ENCODE measurements around the gene SLC39A7.
A peak's percentile ranks its signal among the peaks of the same experiment; 100 is the strongest.

The SLC39A7 gene

GRCh38 chr6:33208091-33208967, 7.7 kb downstream of the SLC39A7 start, which contains the start of gene RING1:
Gene RING1 (plus strand): TSS chr6:33208500. CDS start chr6:33208823, 323 bp downstream.
- Histone ChIP-seq H3K27me3 (ENCODE audit: control insufficient read depth in 1 of 2, insufficient read depth in 2 of 2, low read length in 2 of 2) (no peaks in the 10 kb centered on the region), H3K36me3 (ENCODE audit: control insufficient read depth in 2 of 2, insufficient read depth in 2 of 2, low read length in 2 of 2) (peaks cover 16 to 18% of the 10 kb centered on the region in 2 donors), H3K4me3 (ENCODE audit: low read length in 2 of 2) (peak within 1 kb of the TSS; percentile 89 to 90), H3K4me1 (ENCODE audit: control insufficient read depth, insufficient read depth, low read length) (peaks cover 51% of the 10 kb centered on the region), H3K27ac (ENCODE audit: low read length) (peak within 1 kb of the TSS; percentile 92), H3K9ac (ENCODE audit: low read length in 2 of 2) (peak within 1 kb of the TSS; percentile 98 to 99), H3K9me3 (ENCODE audit: control insufficient read depth in 2 of 2, low read length in 2 of 2) (no peaks in the 10 kb centered on the region)

GRCh38 chr6:33209856-33210255, 9.2 kb downstream of the SLC39A7 start:
- Histone ChIP-seq H3K36me3 (ENCODE audit: control insufficient read depth in 2 of 2, insufficient read depth in 2 of 2, low read length in 2 of 2) (peaks cover 12 to 15% of the 10 kb centered on the region in 2 donors), H3K9ac (ENCODE audit: low read length in 2 of 2) (no peak overlapping the region), H3K27me3 (ENCODE audit: control insufficient read depth in 1 of 2, insufficient read depth in 2 of 2, low read length in 2 of 2) (no peaks in the 10 kb centered on the region), H3K4me1 (ENCODE audit: control insufficient read depth, insufficient read depth, low read length) (peaks cover 45% of the 10 kb centered on the region), H3K27ac (ENCODE audit: low read length) (no peak overlapping the region), H3K4me3 (ENCODE audit: low read length in 2 of 2) (no peak overlapping the region), H3K9me3 (ENCODE audit: control insufficient read depth in 2 of 2, low read length in 2 of 2) (no peaks in the 10 kb centered on the region)

- H3K9me3 ChIP-seq (ENCODE audit: control insufficient read depth in 2 of 2, low read length in 2 of 2) = no peaks in the 10 kb centered on the region
- H3K36me3 ChIP-seq (ENCODE audit: control insufficient read depth in 2 of 2, insufficient read depth in 2 of 2, low read length in 2 of 2) = peaks cover 12 to 15% of the 10 kb centered on the region in 2 donors
- H3K4me3 ChIP-seq (ENCODE audit: low read length in 2 of 2) = no peak overlapping the region
- peaks cover 38% of the 10 kb centered on the region for H3K4me1 ChIP-seq (ENCODE audit: control insufficient read depth, insufficient read depth, low read length)
- H3K27me3 ChIP-seq (ENCODE audit: control insufficient read depth in 1 of 2, insufficient read depth in 2 of 2, low read length in 2 of 2) = no peaks in the 10 kb centered on the region
- no peak overlapping the region for H3K9ac ChIP-seq (ENCODE audit: low read length in 2 of 2)
- H3K27ac ChIP-seq (ENCODE audit: low read length) = no peak overlapping the region
Observed at GRCh38 chr6:33211136-33211535, 10.5 kb downstream of the SLC39A7 start.

- H3K36me3 ChIP-seq (ENCODE audit: control insufficient read depth in 2 of 2, insufficient read depth in 2 of 2, low read length in 2 of 2) = peaks cover 12 to 15% of the 10 kb centered on the region in 2 donors
- H3K9ac ChIP-seq (ENCODE audit: low read length in 2 of 2) = no peak overlapping the region
- no peak overlapping the region for H3K27ac ChIP-seq (ENCODE audit: low read length)
- H3K9me3 ChIP-seq (ENCODE audit: control insufficient read depth in 2 of 2, low read length in 2 of 2) = no peaks in the 10 kb centered on the region
- no peaks in the 10 kb centered on the region for H3K27me3 ChIP-seq (ENCODE audit: control insufficient read depth in 1 of 2, insufficient read depth in 2 of 2, low read length in 2 of 2)
- no peak overlapping the region for H3K4me3 ChIP-seq (ENCODE audit: low read length in 2 of 2)
- H3K4me1 ChIP-seq (ENCODE audit: control insufficient read depth, insufficient read depth, low read length) = peaks cover 36% of the 10 kb centered on the region
Observed at GRCh38 chr6:33211666-33212422, 11.2 kb downstream of the SLC39A7 start.

- no peak overlapping the region for H3K27ac ChIP-seq (ENCODE audit: low read length)
Observed at GRCh38 chr6:33212857-33213165, 12.1 kb downstream of the SLC39A7 start.

GRCh38 chr6:33213166-33213988, 12.7 kb downstream of the SLC39A7 start:
- Histone ChIP-seq H3K4me1 (ENCODE audit: control insufficient read depth, insufficient read depth, low read length) (peaks cover 28% of the 10 kb centered on the region), H3K9me3 (ENCODE audit: control insufficient read depth in 2 of 2, low read length in 2 of 2) (no peaks in the 10 kb centered on the region), H3K27ac (ENCODE audit: low read length) (no peak overlapping the region), H3K36me3 (ENCODE audit: control insufficient read depth in 2 of 2, insufficient read depth in 2 of 2, low read length in 2 of 2) (peaks cover 12 to 15% of the 10 kb centered on the region in 2 donors), H3K4me3 (ENCODE audit: low read length in 2 of 2) (peak overlapping the region; percentile 73 to 77), H3K9ac (ENCODE audit: low read length in 2 of 2) (peak overlapping the region; percentile 57 to 66), H3K27me3 (ENCODE audit: control insufficient read depth in 1 of 2, insufficient read depth in 2 of 2, low read length in 2 of 2) (no peaks in the 10 kb centered on the region)

More at GRCh38 chr6:33212857-33213165, 12.1 kb downstream of the SLC39A7 start:
- Histone ChIP-seq H3K9me3 (ENCODE audit: control insufficient read depth in 2 of 2, low read length in 2 of 2) (no peaks in the 10 kb centered on the region), H3K27me3 (ENCODE audit: control insufficient read depth in 1 of 2, insufficient read depth in 2 of 2, low read length in 2 of 2) (no peaks in the 10 kb centered on the region), H3K36me3 (ENCODE audit: control insufficient read depth in 2 of 2, insufficient read depth in 2 of 2, low read length in 2 of 2) (peaks cover 12 to 15% of the 10 kb centered on the region in 2 donors), H3K4me3 (ENCODE audit: low read length in 2 of 2) (peak overlapping the region; percentile 73 to 77), H3K9ac (ENCODE audit: low read length in 2 of 2) (peak overlapping the region; percentile 57 to 66), H3K4me1 (ENCODE audit: control insufficient read depth, insufficient read depth, low read length) (peaks cover 30% of the 10 kb centered on the region)

GRCh38 chr6:33213989-33214335, 13.3 kb downstream of the SLC39A7 start:
- Histone ChIP-seq H3K9ac (ENCODE audit: low read length in 2 of 2) (peak overlapping the region; percentile 57 to 66), H3K27ac (ENCODE audit: low read length) (no peak overlapping the region), H3K27me3 (ENCODE audit: control insufficient read depth in 1 of 2, insufficient read depth in 2 of 2, low read length in 2 of 2) (peaks cover 0 to under 1% of the 10 kb centered on the region in 2 donors), H3K36me3 (ENCODE audit: control insufficient read depth in 2 of 2, insufficient read depth in 2 of 2, low read length in 2 of 2) (peaks cover 12 to 15% of the 10 kb centered on the region in 2 donors), H3K4me1 (ENCODE audit: control insufficient read depth, insufficient read depth, low read length) (peaks cover 25% of the 10 kb centered on the region), H3K9me3 (ENCODE audit: control insufficient read depth in 2 of 2, low read length in 2 of 2) (no peaks in the 10 kb centered on the region), H3K4me3 (ENCODE audit: low read length in 2 of 2) (peak overlapping the region; percentile 73 to 77)

GRCh38 chr6:33215271-33216116, 14.8 kb downstream of the SLC39A7 start:
- no peak overlapping the region for H3K4me3 ChIP-seq (ENCODE audit: low read length in 2 of 2)
- peaks cover 0 to 2% of the 10 kb centered on the region in 2 donors for H3K27me3 ChIP-seq (ENCODE audit: control insufficient read depth in 1 of 2, insufficient read depth in 2 of 2, low read length in 2 of 2)
- no peak overlapping the region for H3K27ac ChIP-seq (ENCODE audit: low read length)
- peaks cover 4 to 5% of the 10 kb centered on the region in 2 donors for H3K36me3 ChIP-seq (ENCODE audit: control insufficient read depth in 2 of 2, insufficient read depth in 2 of 2, low read length in 2 of 2)
- peaks cover 17% of the 10 kb centered on the region for H3K4me1 ChIP-seq (ENCODE audit: control insufficient read depth, insufficient read depth, low read length)
- H3K9ac ChIP-seq (ENCODE audit: low read length in 2 of 2) = no peak overlapping the region
- no peaks in the 10 kb centered on the region for H3K9me3 ChIP-seq (ENCODE audit: control insufficient read depth in 2 of 2, low read length in 2 of 2)

- Histone ChIP-seq H3K4me1 (ENCODE audit: control insufficient read depth, insufficient read depth, low read length) (peaks cover 17% of the 10 kb centered on the region), H3K4me3 (ENCODE audit: low read length in 2 of 2) (no peak overlapping the region), H3K27ac (ENCODE audit: low read length) (no peak overlapping the region), H3K9me3 (ENCODE audit: control insufficient read depth in 2 of 2, low read length in 2 of 2) (no peaks in the 10 kb centered on the region), H3K27me3 (ENCODE audit: control insufficient read depth in 1 of 2, insufficient read depth in 2 of 2, low read length in 2 of 2) (peaks cover 0 to 2% of the 10 kb centered on the region in 2 donors), H3K36me3 (ENCODE audit: control insufficient read depth in 2 of 2, insufficient read depth in 2 of 2, low read length in 2 of 2) (peaks cover 0 to 3% of the 10 kb centered on the region in 2 donors), H3K9ac (ENCODE audit: low read length in 2 of 2) (no peak overlapping the region)
Observed at GRCh38 chr6:33216117-33216649, 15.5 kb downstream of the SLC39A7 start.

All from stomach smooth muscle (tissue), 2 donors.